ENCODE results near the gene C6orf52.
A peak's percentile ranks its signal among the peaks of the same experiment; 100 is the strongest.

C6orf52 gene

DNA sequence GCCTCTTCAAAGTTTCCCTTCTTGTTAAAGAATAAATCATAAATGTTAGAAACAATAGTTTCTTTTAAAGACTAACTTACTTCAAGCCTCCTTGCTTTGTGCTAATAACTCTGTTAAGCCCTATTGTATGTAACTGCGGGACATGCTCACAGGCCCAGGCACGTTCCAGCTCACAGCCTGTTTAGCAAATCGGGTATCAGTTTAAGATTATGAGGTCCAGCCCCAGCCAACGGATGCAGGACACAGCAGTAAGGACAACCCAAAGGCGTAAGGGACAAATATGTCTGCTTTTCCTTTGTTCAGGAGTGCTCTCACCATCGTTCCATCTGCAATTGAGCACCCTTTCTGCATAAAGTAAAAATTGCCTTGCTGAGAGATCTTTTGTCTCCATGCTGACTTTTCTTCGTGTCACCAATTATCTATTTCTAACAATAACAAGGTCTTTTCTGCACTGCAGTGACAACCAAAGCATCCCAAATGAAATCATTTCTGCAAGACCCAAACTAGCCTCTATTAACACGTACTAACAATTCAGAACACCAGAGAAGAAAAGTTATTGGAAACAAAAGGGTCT lies 1.4 kb downstream of the C6orf52 start:
- H3K4me3 ChIP-seq (ENCODE audit: low read length), result peak overlapping the region; percentile 87
- H3K27ac ChIP-seq (ENCODE audit: low read length), result no peak overlapping the region
- H3K9ac ChIP-seq (ENCODE audit: low read depth, low read length), result peak overlapping the region; percentile 90; the same call in 1 of the 2 replicates
- H3K4me1 ChIP-seq (ENCODE audit: insufficient read depth, low read length), result no peaks in the 10 kb centered on the region
- no peaks in the 10 kb centered on the region for H3K9me3 ChIP-seq (ENCODE audit: insufficient read depth, low read depth, low read length)
- peaks cover 12% of the 10 kb centered on the region for H3K36me3 ChIP-seq (ENCODE audit: insufficient read depth, low read depth, low read length)
- no peaks in the 10 kb centered on the region for H3K27me3 ChIP-seq (ENCODE audit: insufficient read depth, low read length)

- H3K4me1 ChIP-seq (ENCODE audit: insufficient read depth, low read length), result no peaks in the 10 kb centered on the region
- no peak overlapping the region for H3K4me3 ChIP-seq (ENCODE audit: low read length)
- no peaks in the 10 kb centered on the region for H3K27me3 ChIP-seq (ENCODE audit: insufficient read depth, low read length)
- no peaks in the 10 kb centered on the region for H3K36me3 ChIP-seq (ENCODE audit: insufficient read depth, low read depth, low read length)
- H3K9me3 ChIP-seq (ENCODE audit: insufficient read depth, low read depth, low read length), result no peaks in the 10 kb centered on the region
- no peak overlapping the region for H3K9ac ChIP-seq (ENCODE audit: low read depth, low read length)
- H3K27ac ChIP-seq (ENCODE audit: low read length), result no peak overlapping the region
Measured at GRCh38 chr6:10690651-10691445, 3.6 kb downstream of the C6orf52 start.

DNA sequence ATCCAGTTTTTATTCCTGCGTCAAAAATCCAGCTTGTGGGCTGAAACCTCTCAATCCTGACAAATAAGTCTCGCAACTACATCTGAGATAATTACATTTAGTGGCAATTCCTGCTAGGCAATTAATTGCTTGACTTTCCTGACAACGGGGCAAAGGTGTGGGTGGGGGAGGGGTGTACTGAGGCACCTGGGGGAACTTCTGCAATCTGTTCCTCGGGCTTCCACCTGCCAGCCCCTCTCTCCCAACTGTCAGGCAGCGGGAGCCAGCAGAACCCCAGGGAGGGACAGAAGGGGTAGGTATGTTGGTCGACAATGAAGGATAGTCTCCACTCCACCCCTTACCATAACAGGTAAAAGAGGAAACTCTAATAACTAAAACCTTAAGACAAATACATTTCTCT lies 6.8 kb downstream of the C6orf52 start:
- no peaks in the 10 kb centered on the region for H3K36me3 ChIP-seq (ENCODE audit: insufficient read depth, low read depth, low read length)
- no peaks in the 10 kb centered on the region for H3K27me3 ChIP-seq (ENCODE audit: insufficient read depth, low read length)
- no peak overlapping the region for H3K4me3 ChIP-seq (ENCODE audit: low read length)
- H3K9me3 ChIP-seq (ENCODE audit: insufficient read depth, low read depth, low read length), result no peaks in the 10 kb centered on the region
- H3K9ac ChIP-seq (ENCODE audit: low read depth, low read length), result no peak overlapping the region
- no peaks in the 10 kb centered on the region for H3K4me1 ChIP-seq (ENCODE audit: insufficient read depth, low read length)
- no peak overlapping the region for H3K27ac ChIP-seq (ENCODE audit: low read length)

GRCh38 chr6:10686901-10687300 lies 7.5 kb downstream of the C6orf52 start:
- no peaks in the 10 kb centered on the region for H3K27me3 ChIP-seq (ENCODE audit: insufficient read depth, low read length)
- no peak overlapping the region for H3K4me3 ChIP-seq (ENCODE audit: low read length)
- no peak overlapping the region for H3K9ac ChIP-seq (ENCODE audit: low read depth, low read length)
- no peaks in the 10 kb centered on the region for H3K4me1 ChIP-seq (ENCODE audit: insufficient read depth, low read length)
- no peaks in the 10 kb centered on the region for H3K9me3 ChIP-seq (ENCODE audit: insufficient read depth, low read depth, low read length)
- no peaks in the 10 kb centered on the region for H3K36me3 ChIP-seq (ENCODE audit: insufficient read depth, low read depth, low read length)
- no peak overlapping the region for H3K27ac ChIP-seq (ENCODE audit: low read length)

- no peaks in the 10 kb centered on the region for H3K9me3 ChIP-seq (ENCODE audit: insufficient read depth, low read depth, low read length)
- H3K36me3 ChIP-seq (ENCODE audit: insufficient read depth, low read depth, low read length), result no peaks in the 10 kb centered on the region
- no peaks in the 10 kb centered on the region for H3K27me3 ChIP-seq (ENCODE audit: insufficient read depth, low read length)
- no peak overlapping the region for H3K27ac ChIP-seq (ENCODE audit: low read length)
- H3K4me1 ChIP-seq (ENCODE audit: insufficient read depth, low read length), result no peaks in the 10 kb centered on the region
- no peak overlapping the region for H3K9ac ChIP-seq (ENCODE audit: low read depth, low read length)
- no peak overlapping the region for H3K4me3 ChIP-seq (ENCODE audit: low read length)
Measured at GRCh38 chr6:10685092-10685915, 9.1 kb downstream of the C6orf52 start.

DNA sequence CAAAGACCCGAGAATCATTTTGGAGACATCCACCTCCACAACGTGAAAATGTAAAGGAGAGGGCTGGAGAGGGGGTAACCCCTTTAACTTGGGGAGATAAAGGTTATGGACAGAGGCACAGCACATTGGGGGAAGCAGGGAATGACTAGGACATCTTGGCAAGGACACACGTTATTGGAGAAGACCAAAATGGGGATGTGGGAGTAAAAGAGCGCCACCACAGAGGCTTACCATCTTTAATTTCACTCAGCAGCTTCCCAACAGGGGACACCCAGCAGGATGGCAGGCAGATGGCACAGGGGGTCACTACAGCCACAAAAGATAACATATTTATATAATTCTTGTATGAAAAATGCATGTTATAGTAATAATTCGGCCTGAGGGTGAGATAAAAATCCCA lies 9.8 kb downstream of the C6orf52 start:
- Histone ChIP-seq H3K4me3 (ENCODE audit: low read length) (no peak overlapping the region), H3K27me3 (ENCODE audit: insufficient read depth, low read length) (no peaks in the 10 kb centered on the region), H3K9me3 (ENCODE audit: insufficient read depth, low read depth, low read length) (no peaks in the 10 kb centered on the region), H3K4me1 (ENCODE audit: insufficient read depth, low read length) (no peaks in the 10 kb centered on the region), H3K9ac (ENCODE audit: low read depth, low read length) (no peak overlapping the region), H3K27ac (ENCODE audit: low read length) (no peak overlapping the region), H3K36me3 (ENCODE audit: insufficient read depth, low read depth, low read length) (no peaks in the 10 kb centered on the region)

- no peaks in the 10 kb centered on the region for H3K27me3 ChIP-seq (ENCODE audit: insufficient read depth, low read length)
- no peak overlapping the region for H3K4me3 ChIP-seq (ENCODE audit: low read length)
- H3K27ac ChIP-seq (ENCODE audit: low read length), result no peak overlapping the region
- no peaks in the 10 kb centered on the region for H3K36me3 ChIP-seq (ENCODE audit: insufficient read depth, low read depth, low read length)
- H3K4me1 ChIP-seq (ENCODE audit: insufficient read depth, low read length), result no peaks in the 10 kb centered on the region
- no peaks in the 10 kb centered on the region for H3K9me3 ChIP-seq (ENCODE audit: insufficient read depth, low read depth, low read length)
- no peak overlapping the region for H3K9ac ChIP-seq (ENCODE audit: low read depth, low read length)
Measured at GRCh38 chr6:10682355-10682988, 11.9 kb downstream of the C6orf52 start.

- no peaks in the 10 kb centered on the region for H3K4me1 ChIP-seq (ENCODE audit: insufficient read depth, low read length)
- H3K9ac ChIP-seq (ENCODE audit: low read depth, low read length), result no peak overlapping the region
- no peaks in the 10 kb centered on the region for H3K27me3 ChIP-seq (ENCODE audit: insufficient read depth, low read length)
- no peak overlapping the region; the same call in 1 of the 2 replicates for H3K4me3 ChIP-seq (ENCODE audit: low read length)
- no peaks in the 10 kb centered on the region for H3K9me3 ChIP-seq (ENCODE audit: insufficient read depth, low read depth, low read length)
- H3K27ac ChIP-seq (ENCODE audit: low read length), result no peak overlapping the region
- H3K36me3 ChIP-seq (ENCODE audit: insufficient read depth, low read depth, low read length), result no peaks in the 10 kb centered on the region
Measured at GRCh38 chr6:10681795-10682194, 12.6 kb downstream of the C6orf52 start.

- Histone ChIP-seq H3K9me3 (ENCODE audit: insufficient read depth, low read depth, low read length) (no peaks in the 10 kb centered on the region), H3K4me3 (ENCODE audit: low read length) (no peak overlapping the region), H3K27ac (ENCODE audit: low read length) (no peak overlapping the region), H3K9ac (ENCODE audit: low read depth, low read length) (no peak overlapping the region; the same call in 1 of the 2 replicates), H3K36me3 (ENCODE audit: insufficient read depth, low read depth, low read length) (no peaks in the 10 kb centered on the region), H3K4me1 (ENCODE audit: insufficient read depth, low read length) (no peaks in the 10 kb centered on the region), H3K27me3 (ENCODE audit: insufficient read depth, low read length) (no peaks in the 10 kb centered on the region)
Measured at GRCh38 chr6:10678456-10678855, 16.0 kb downstream of the C6orf52 start.

- Histone ChIP-seq H3K27ac (ENCODE audit: low read length) (no peak overlapping the region), H3K4me1 (ENCODE audit: insufficient read depth, low read length) (no peaks in the 10 kb centered on the region), H3K9ac (ENCODE audit: low read depth, low read length) (no peak overlapping the region), H3K4me3 (ENCODE audit: low read length) (no peak overlapping the region), H3K27me3 (ENCODE audit: insufficient read depth, low read length) (no peaks in the 10 kb centered on the region), H3K36me3 (ENCODE audit: insufficient read depth, low read depth, low read length) (no peaks in the 10 kb centered on the region), H3K9me3 (ENCODE audit: insufficient read depth, low read depth, low read length) (no peaks in the 10 kb centered on the region)
Measured at GRCh38 chr6:10676403-10676802, 18.0 kb downstream of the C6orf52 start.

GRCh38 chr6:10668126-10668917 lies 26.1 kb downstream of the C6orf52 start:
- H3K27ac ChIP-seq (ENCODE audit: low read length), result no peak overlapping the region

More at GRCh38 chr6:10668126-10668917, 26.1 kb downstream of the C6orf52 start:
- Histone ChIP-seq H3K9ac (ENCODE audit: low read depth, low read length) (no peak overlapping the region), H3K4me1 (ENCODE audit: insufficient read depth, low read length) (no peaks in the 10 kb centered on the region), H3K27me3 (ENCODE audit: insufficient read depth, low read length) (no peaks in the 10 kb centered on the region), H3K36me3 (ENCODE audit: insufficient read depth, low read depth, low read length) (no peaks in the 10 kb centered on the region), H3K4me3 (ENCODE audit: low read length) (no peak overlapping the region), H3K9me3 (ENCODE audit: insufficient read depth, low read depth, low read length) (no peaks in the 10 kb centered on the region)
